K562 (cell line): ENCODE data around the gene SNX15. TPM values are rescaled to one million over a fixed set of nuclear protein-coding genes. Genes with fewer than 3 reads are reported as not detected.

ENCODE experiments used
- ATAC-seq: fragments of 200-7000 bp; cut with Tn5 transposase; 3 replicates; pipeline ENCODE4 v1.9.1; 2020; ENCODE audit warnings: moderate library complexity
- BruUV-seq: library from RNA; stranded (reverse); fragments of 400-500 nt; replicated peaks from 2 replicates; lab custom pipeline; 2021; lab: Mats Ljungman, UMichigan
- CTCF ChIA-PET: fragments of 300-600 bp; formaldehyde crosslinking; extraction: SDS; loops from one replicate; lab custom pipeline; 2021; ENCODE audit warnings: low intra/inter-chr PET ratio; lab: Yijun Ruan, JAX
- POLR2A ChIA-PET: fragments of 300-600, 350-650 bp; sonication (Branson Sonifier 250); formaldehyde crosslinking; extraction: SDS; loops from one replicate; lab custom pipeline; 2021; ENCODE audit warnings: antibody characterized with exemption, inconsistent platforms; lab: Yijun Ruan, JAX
- DNase-seq, 4 experiments: peaks; one replicate each; pipeline versions ENCODE4 v3.0.0 to v3.0.0-alpha.2; 2011 to 2018; ENCODE audit warnings: low spot score in 3 of 4, mixed read lengths in 3 of 4; ENCODE audit errors: extremely low read depth in 1 of 4
- FAIRE-seq: peaks from 2 replicates; lab custom pipeline; 2011; peaks lifted over from hg19 to GRCh38; lab: Jason Lieb, UNC
- H2AFZ ChIP-seq: 2 replicates; pipeline ENCODE4 v1.6.0; 2011; ENCODE audit warnings: low read depth, low read length, control low read depth, inconsistent platforms
- H3K27ac ChIP-seq: fragments of 200-600 bp; 3 replicates; pipeline ENCODE4 v1.8.0; 2011; ENCODE audit warnings: low read depth, mild to moderate bottlenecking, control low read depth, inconsistent platforms, low read length, moderate library complexity, mixed read lengths; ENCODE audit errors: extremely low read depth
- H3K27me3 ChIP-seq, 2 experiments: fragments of 300-600 bp in 1 of 2; 2 replicates in 1 of 2; 3 replicates in 1 of 2; pipeline versions ENCODE4 v1.6.0 to v1.8.0; 2011; ENCODE audit warnings: inconsistent platforms in 2 of 2, low read length in 2 of 2, mild to moderate bottlenecking in 1 of 2, mixed read lengths in 1 of 2, moderate library complexity in 1 of 2; ENCODE audit not compliant: control insufficient read depth in 2 of 2, insufficient read depth in 2 of 2
- H3K36me3 ChIP-seq: fragments of 300-600 bp; 3 replicates; pipeline ENCODE4 v1.8.0; 2011; ENCODE audit warnings: mild to moderate bottlenecking, low read length, inconsistent platforms; ENCODE audit not compliant: control insufficient read depth, insufficient read depth
- H3K4me1 ChIP-seq, 2 experiments: fragments of 200-600 bp in 1 of 2; replicated peaks in 1 of 2; 2 replicates in 1 of 2; 3 replicates in 1 of 2; pipeline versions ENCODE4 v1.5.1 to v1.8.0; 2011; ENCODE audit warnings: inconsistent platforms in 2 of 2, low read length in 2 of 2, mild to moderate bottlenecking in 1 of 2, mixed read lengths in 1 of 2, moderate library complexity in 1 of 2; ENCODE audit not compliant: control insufficient read depth in 2 of 2, insufficient read depth in 2 of 2
- H3K4me2 ChIP-seq: 2 replicates; pipeline ENCODE4 v1.6.1; 2011; ENCODE audit warnings: low read length, control low read depth, inconsistent platforms, mixed read lengths; ENCODE audit not compliant: insufficient read depth
- H3K4me3 ChIP-seq: fragments of 200-600 bp; sonication (generic), shearing (Covaris generic); 2 replicates; pipeline ENCODE4 v1.5.1; 2016; ENCODE audit warnings: control low read depth, inconsistent platforms
- H3K79me2 ChIP-seq: fragments of 200-600 bp; 3 replicates; pipeline ENCODE4 v1.8.0; 2011; ENCODE audit warnings: low read length, inconsistent platforms; ENCODE audit not compliant: control insufficient read depth, insufficient read depth
- H3K9ac ChIP-seq, 2 experiments: 2 replicates each; pipeline versions ENCODE4 v1.6.0 to v1.6.1; 2011; ENCODE audit warnings: low read depth in 2 of 2, low read length in 2 of 2, control low read depth in 1 of 2, inconsistent platforms in 1 of 2, mild to moderate bottlenecking in 1 of 2, mixed read lengths in 1 of 2; ENCODE audit not compliant: insufficient read depth in 1 of 2
- H3K9me1 ChIP-seq: one replicate; pipeline ENCODE4 v1.6.0; 2011; ENCODE audit warnings: inconsistent platforms, mild to moderate bottlenecking, low read length, moderate library complexity; ENCODE audit not compliant: control insufficient read depth, insufficient read depth
- H3K9me3 ChIP-seq: replicated peaks from 2 replicates; pipeline ENCODE4 v1.5.1; 2011; ENCODE audit warnings: low read depth, low read length, inconsistent platforms; ENCODE audit not compliant: control insufficient read depth, insufficient read depth
- H4K20me1 ChIP-seq: replicated peaks from 2 replicates; pipeline ENCODE4 v1.6.1; 2011; ENCODE audit warnings: low read length, inconsistent platforms, mixed read lengths; ENCODE audit not compliant: control insufficient read depth, insufficient read depth
- ADNP ChIP-seq: fragments of 200-800 bp; sonication (Bioruptor generic); IDR thresholded peaks from 2 replicates; pipeline ENCODE4 v1.6.1; 2016; ENCODE audit warnings: missing genetic modification characterization, missing compliant biosample characterization
- AFF4 ChIP-seq: sonication (generic); formaldehyde crosslinking; IDR thresholded peaks from 2 replicates; pipeline ENCODE4 v1.8.0; 2023; ENCODE audit warnings: mild to moderate bottlenecking, missing genetic modification reagents
- CC2D1A ChIP-seq: fragments of 450-650 bp; IDR thresholded peaks from 2 replicates; pipeline ENCODE4 v1.6.1; 2017; ENCODE audit warnings: mild to moderate bottlenecking
- MNT ChIP-seq, 2 experiments: fragments of 450-650 bp; conservative IDR thresholded peaks; 2 replicates each; pipeline ENCODE4 v1.6.1; 2017; ENCODE audit warnings: mild to moderate bottlenecking in 2 of 2, moderate library complexity in 2 of 2
- PREB ChIP-seq: sonication (generic); formaldehyde crosslinking; IDR thresholded peaks from 2 replicates; pipeline ENCODE4 v1.8.1; 2023; ENCODE audit warnings: mild to moderate bottlenecking, missing genetic modification reagents
- WHSC1 ChIP-seq: IDR thresholded peaks from one replicate; pipeline ENCODE4 v1.6.1; 2012; ENCODE audit warnings: low read length, control low read depth, inconsistent platforms
- ZNF253 ChIP-seq: fragments of 250-450 bp; sonication (Bioruptor Pico); conservative IDR thresholded peaks from 2 replicates; pipeline ENCODE4 v1.6.1; 2021; ENCODE audit warnings: mild to moderate bottlenecking
- ZNF696 ChIP-seq: fragments of 250-450 bp; sonication (Bioruptor Pico); conservative IDR thresholded peaks from 2 replicates; pipeline ENCODE4 v1.4.0; 2020; ENCODE audit warnings: mild to moderate bottlenecking, moderate library complexity
- WGBS: fragments of 100-300 bp; shearing (Covaris generic); methylation state at CpG from one replicate; pipeline ENCODE4 v1.1.6; 2016; ENCODE audit warnings: low coverage, mixed read lengths; ENCODE audit not compliant: insufficient coverage; ENCODE audit errors: missing lambda C conversion rate; 5-methylcytosine and 5-hydroxymethylcytosine counted together
- in situ Hi-C: fragments of 300-500 bp; cut with MboI; formaldehyde crosslinking; loops from 4 replicates; pipeline ENCODE4 v1.15.0; 2018; ENCODE audit warnings: inconsistent platforms, mixed read lengths
- intact Hi-C: fragments of 100-400 bp; cut with micrococcal nuclease; formaldehyde crosslinking; loops from 2 replicates; pipeline ENCODE4 v1.14.2; 2022
- polyA plus RNA-seq, 8 experiments: library from polyadenylated mRNA; depleted of rRNA in 4 of 8; stranded (reverse) in 5 of 8; unstranded in 3 of 8; fragments of >200 nt; fragmentation: Nextera tagmentation in 2 of 8; fragmentation: Illumina TruSeq in 1 of 8; extraction: Ambion mirVana in 2 of 8; extraction: Trizol in 1 of 8; gene quantifications; 2 replicates each; pipeline versions ENCODE4 v1.2.1 to v1.2.3, GENCODE V29; 2011 to 2014; ENCODE audit warnings: inconsistent platforms in 1 of 8, missing spikeins in 1 of 8
- total RNA-seq, 7 experiments: library from RNA; depleted of rRNA in 6 of 7; stranded (reverse); fragments of >200 nt in 6 of 7; fragmentation: Illumina TruSeq in 2 of 7; extraction: Trizol in 2 of 7; gene quantifications; 2 replicates each; pipeline versions ENCODE4 v1.2.1 to v1.2.3, GENCODE V29; 2011 to 2021; ENCODE audit warnings: low replicate concordance in 1 of 7
- TF ChIP-seq, protein P1 (sequence below): fragments of 250-450 bp; sonication (Bioruptor Pico); IDR thresholded peaks from 2 replicates; pipeline ENCODE4 v1.8.0; 2022; ENCODE audit warnings: moderate library complexity, mild to moderate bottlenecking, inconsistent platforms
- TF ChIP-seq, protein P2 (sequence below): sonication (generic); formaldehyde crosslinking; IDR thresholded peaks from 2 replicates; pipeline ENCODE4 v1.8.0; 2022; ENCODE audit warnings: mild to moderate bottlenecking, missing genetic modification reagents

The SNX15 gene
- total and polyA plus RNA-seq, 9 of the 15 experiments (the other 6 are each of a cell fraction or from before 2014, with no cell fraction given), result 1.8 to 27.8 (median 15.2) TPM

GRCh38 chr11:65078151-65078550 is 50.9 kb downstream of the SNX15 start:
- H2AFZ ChIP-seq, result no peak overlapping the region
- peaks cover 20 to 22% of the 10 kb centered on the region in 2 experiments; a peak in 4 of 5 replicates for H3K4me1 ChIP-seq
- no peaks in the 10 kb centered on the region for H3K9me1 ChIP-seq
- ATAC-seq (peak; percentile 93), DNase-seq (peak; percentile 62 to 75 (median 65)), FAIRE-seq (peak; percentile 85)
- intact Hi-C loops, result loop anchor here (1.0 kb wide), 1 partner anchor 64 kb away; the partner anchor contains the start of gene ARL2
- peaks cover 53% of the 10 kb centered on the region for H3K79me2 ChIP-seq
- H3K27me3 ChIP-seq, result no peaks in the 10 kb centered on the region
- in situ Hi-C loops, result no loop called here
- no peak overlapping the region; a peak in 1 of 4 replicates for H3K9ac ChIP-seq
- no peaks in the 10 kb centered on the region for H3K9me3 ChIP-seq
- BruUV-seq, result no TSS peak
- peaks cover 6% of the 10 kb centered on the region; the same call in 1 of the 2 replicates for H4K20me1 ChIP-seq
- no peak overlapping the region for H3K4me3 ChIP-seq
- H3K27ac ChIP-seq, result 0 out of 3 replicates have a peak overlapping the region, but pooled peaks have one; percentile 16
- CTCF ChIA-PET, result interaction anchor here (0.5 to 3.0 kb wide), 3 partner anchors 65 to 955 kb away, joined by 4 to 18 read pairs (median 5); partner anchors contain the start of gene ARL2
- POLR2A ChIA-PET, result interaction anchor here (0.6 to 2.0 kb wide), 5 partner anchors 9 to 1210 kb away, joined by 3 to 5 read pairs (median 3); no protein-coding TSS in a partner anchor
- H3K36me3 ChIP-seq, result peaks cover 70% of the 10 kb centered on the region
- 36% methylated on average over 3 of the region's 3 CpGs for WGBS
- H3K4me2 ChIP-seq, result no peak overlapping the region; the same call in 1 of the 2 replicates
- TF ChIP-seq, protein P1, sequence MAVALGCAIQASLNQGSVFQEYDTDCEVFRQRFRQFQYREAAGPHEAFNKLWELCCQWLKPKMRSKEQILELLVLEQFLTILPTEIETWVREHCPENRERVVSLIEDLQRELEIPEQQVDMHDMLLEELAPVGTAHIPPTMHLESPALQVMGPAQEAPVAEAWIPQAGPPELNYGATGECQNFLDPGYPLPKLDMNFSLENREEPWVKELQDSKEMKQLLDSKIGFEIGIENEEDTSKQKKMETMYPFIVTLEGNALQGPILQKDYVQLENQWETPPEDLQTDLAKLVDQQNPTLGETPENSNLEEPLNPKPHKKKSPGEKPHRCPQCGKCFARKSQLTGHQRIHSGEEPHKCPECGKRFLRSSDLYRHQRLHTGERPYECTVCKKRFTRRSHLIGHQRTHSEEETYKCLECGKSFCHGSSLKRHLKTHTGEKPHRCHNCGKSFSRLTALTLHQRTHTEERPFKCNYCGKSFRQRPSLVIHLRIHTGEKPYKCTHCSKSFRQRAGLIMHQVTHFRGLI (CRISPR knock-in tag), result no peak
- TF ChIP-seq PREB, result no peak
- no peak for TF ChIP-seq ZNF696 (CRISPR knock-in tag)
- no peak for TF ChIP-seq AFF4
- TF ChIP-seq ZNF253 (CRISPR knock-in tag), result no peak
- no peak for TF ChIP-seq ADNP (tag)
- no peak for TF ChIP-seq WHSC1
- TF ChIP-seq, protein P2, sequence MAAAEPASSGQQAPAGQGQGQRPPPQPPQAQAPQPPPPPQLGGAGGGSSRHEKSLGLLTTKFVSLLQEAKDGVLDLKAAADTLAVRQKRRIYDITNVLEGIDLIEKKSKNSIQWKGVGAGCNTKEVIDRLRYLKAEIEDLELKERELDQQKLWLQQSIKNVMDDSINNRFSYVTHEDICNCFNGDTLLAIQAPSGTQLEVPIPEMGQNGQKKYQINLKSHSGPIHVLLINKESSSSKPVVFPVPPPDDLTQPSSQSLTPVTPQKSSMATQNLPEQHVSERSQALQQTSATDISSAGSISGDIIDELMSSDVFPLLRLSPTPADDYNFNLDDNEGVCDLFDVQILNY (CRISPR knock-in tag), result no peak
- no peak for TF ChIP-seq CC2D1A
- TF ChIP-seq MNT (conservative IDR thresholded peaks at IDR 0.05), result no peak
